NCI-H187 (cell line): ENCODE measurements around the gene ALPI.
"Not testable (repeated sequence)": the region's sequence is repeated elsewhere in the genome, so short reads cannot be mapped to it uniquely, and the experiment has no call there.

ENCODE experiments used
- DNase-seq, 2 experiments: peaks; one replicate each; lab custom pipeline; 2025; lab: John Stamatoyannopoulos, UW

The ALPI gene

GRCh38 chr2:232420463-232421188 lies 35.3 kb upstream of the ALPI start:
- DNase-seq = peak in 1 of 2 experiments; percentile 24

- no peak for DNase-seq
These were observed 34.7 kb upstream of the ALPI start for GRCh38 chr2:232421189-232421785.

GRCh38 chr2:232422051-232422450 lies 33.9 kb upstream of the ALPI start:
- no peak for DNase-seq

- DNase-seq = not testable (repeated sequence)
These were observed 33.0 kb upstream of the ALPI start for GRCh38 chr2:232422996-232423395.

GRCh38 chr2:232423407-232423806 lies 32.5 kb upstream of the ALPI start:
- not testable (repeated sequence) for DNase-seq

- no peak for DNase-seq
These were observed 24.0 kb upstream of the ALPI start for GRCh38 chr2:232431705-232432590.

- no peak for DNase-seq
These were observed 23.3 kb upstream of the ALPI start for GRCh38 chr2:232432598-232433184.

GRCh38 chr2:232433622-232434021 lies 22.3 kb upstream of the ALPI start:
- not testable (repeated sequence) for DNase-seq

GRCh38 chr2:232434091-232434490 lies 21.9 kb upstream of the ALPI start:
- no peak for DNase-seq

GRCh38 chr2:232434563-232435374 lies 21.2 kb upstream of the ALPI start:
- no peak for DNase-seq

GRCh38 chr2:232435375-232435648 lies 20.6 kb upstream of the ALPI start:
- no peak for DNase-seq

- DNase-seq = no peak
These were observed 20.1 kb upstream of the ALPI start for GRCh38 chr2:232435805-232436204.

GRCh38 chr2:232436381-232437194 lies 19.4 kb upstream of the ALPI start:
- no peak for DNase-seq

GRCh38 chr2:232437195-232437571 lies 18.8 kb upstream of the ALPI start:
- no peak for DNase-seq

GRCh38 chr2:232438091-232438490 lies 17.9 kb upstream of the ALPI start:
- no peak for DNase-seq

GRCh38 chr2:232438951-232439757 lies 16.8 kb upstream of the ALPI start:
- DNase-seq = no peak

- no peak for DNase-seq
These were observed 16.2 kb upstream of the ALPI start for GRCh38 chr2:232439758-232440135.

- peak in 1 of 2 experiments; percentile 5 for DNase-seq
These were observed 15.5 kb upstream of the ALPI start for GRCh38 chr2:232440220-232441018.

GRCh38 chr2:232441147-232441651 lies 14.8 kb upstream of the ALPI start:
- DNase-seq = no peak
